HG02840 (cell line): ENCODE data around the gene NDOR1.

Experiments used
- ATAC-seq: cut with Tn5 transposase; IDR thresholded peaks from one replicate; pipeline ENCODE4 v1.9.1; 2021; ENCODE audit warnings: mild to moderate bottlenecking, moderate library complexity, moderate number of reproducible peaks; ENCODE audit not compliant: unreplicated experiment, low FRiP score

NDOR1 gene

GRCh38 chr9:137205126-137206069, at the start of gene NDOR1, which contains the start of gene TMEM203:
Gene NDOR1 (plus strand): TSS chr9:137205700. CDS start chr9:137205778, 78 bp downstream.
Gene TMEM203 (minus strand): TSS chr9:137205648. CDS start chr9:137205414, 234 bp downstream.
- peak; percentile 35 for ATAC-seq

- ATAC-seq, result no peak
Observed at GRCh38 chr9:137156567-137157375, 48.7 kb upstream of the NDOR1 start.

- no peak for ATAC-seq
Observed at GRCh38 chr9:137157618-137158415, 47.7 kb upstream of the NDOR1 start.

GRCh38 chr9:137158625-137159024, 46.9 kb upstream of the NDOR1 start:
- no peak for ATAC-seq

- ATAC-seq, result no peak
Observed at GRCh38 chr9:137159105-137160053, 46.1 kb upstream of the NDOR1 start.

GRCh38 chr9:137160054-137160425, 45.5 kb upstream of the NDOR1 start:
- no peak for ATAC-seq

- ATAC-seq, result no peak
Observed at GRCh38 chr9:137160716-137161557, 44.6 kb upstream of the NDOR1 start.

- no peak for ATAC-seq
Observed at GRCh38 chr9:137161558-137162486, 43.7 kb upstream of the NDOR1 start.

GRCh38 chr9:137162505-137163364, 42.8 kb upstream of the NDOR1 start:
- no peak for ATAC-seq

GRCh38 chr9:137163365-137163715, 42.2 kb upstream of the NDOR1 start:
- no peak for ATAC-seq

GRCh38 chr9:137163805-137164204, 41.7 kb upstream of the NDOR1 start:
- no peak for ATAC-seq

GRCh38 chr9:137164370-137165249, 40.9 kb upstream of the NDOR1 start:
- no peak for ATAC-seq

GRCh38 chr9:137165250-137165836, 40.2 kb upstream of the NDOR1 start:
- no peak for ATAC-seq

- no peak for ATAC-seq
Observed at GRCh38 chr9:137166380-137167229, 38.9 kb upstream of the NDOR1 start.
